GM21526 (cell line): Measurements from ENCODE around the gene NCKAP5L.

Experiments used
- ATAC-seq: cut with Tn5 transposase; IDR thresholded peaks from one replicate; pipeline ENCODE4 v1.9.1; 2021; ENCODE audit warnings: moderate library complexity; ENCODE audit not compliant: unreplicated experiment, low FRiP score

The NCKAP5L gene

DNA sequence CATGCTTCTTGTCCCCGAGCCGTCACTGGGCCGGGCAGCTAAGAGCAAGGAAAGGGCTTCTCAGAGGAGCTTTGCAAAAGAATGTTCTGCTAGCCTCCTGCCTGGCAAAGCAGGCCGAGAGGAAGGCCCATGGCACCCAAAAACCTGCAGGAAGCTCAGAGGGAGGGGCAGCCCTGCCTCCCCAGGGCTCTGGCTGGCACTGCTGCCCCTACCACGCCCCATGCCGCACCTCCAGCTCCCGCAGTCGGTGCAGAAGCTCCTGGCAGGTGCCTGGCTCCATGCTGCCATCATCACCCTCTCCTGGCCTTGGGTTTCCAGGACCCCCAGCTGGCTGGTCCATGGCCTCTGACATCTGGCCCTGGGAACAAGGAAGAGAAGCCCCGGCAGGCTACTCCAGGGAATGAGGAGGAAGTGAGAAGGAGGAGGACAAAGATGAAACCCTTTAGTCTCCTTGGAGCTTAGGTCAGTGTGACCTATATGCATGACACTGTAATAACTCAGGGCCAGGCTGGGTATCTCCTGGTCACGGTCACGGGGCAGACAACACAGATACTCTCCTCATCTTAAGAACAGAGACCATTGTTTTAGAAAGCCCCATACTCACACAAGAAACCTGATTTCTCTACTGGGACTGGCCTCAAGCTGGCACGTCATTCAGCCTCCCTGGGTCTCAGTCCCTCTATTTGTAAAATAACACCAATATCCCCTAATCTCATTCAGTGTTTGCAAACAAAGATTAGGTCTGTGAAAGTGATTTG lies 24.3 kb downstream of the NCKAP5L start:
- no peak for ATAC-seq

DNA sequence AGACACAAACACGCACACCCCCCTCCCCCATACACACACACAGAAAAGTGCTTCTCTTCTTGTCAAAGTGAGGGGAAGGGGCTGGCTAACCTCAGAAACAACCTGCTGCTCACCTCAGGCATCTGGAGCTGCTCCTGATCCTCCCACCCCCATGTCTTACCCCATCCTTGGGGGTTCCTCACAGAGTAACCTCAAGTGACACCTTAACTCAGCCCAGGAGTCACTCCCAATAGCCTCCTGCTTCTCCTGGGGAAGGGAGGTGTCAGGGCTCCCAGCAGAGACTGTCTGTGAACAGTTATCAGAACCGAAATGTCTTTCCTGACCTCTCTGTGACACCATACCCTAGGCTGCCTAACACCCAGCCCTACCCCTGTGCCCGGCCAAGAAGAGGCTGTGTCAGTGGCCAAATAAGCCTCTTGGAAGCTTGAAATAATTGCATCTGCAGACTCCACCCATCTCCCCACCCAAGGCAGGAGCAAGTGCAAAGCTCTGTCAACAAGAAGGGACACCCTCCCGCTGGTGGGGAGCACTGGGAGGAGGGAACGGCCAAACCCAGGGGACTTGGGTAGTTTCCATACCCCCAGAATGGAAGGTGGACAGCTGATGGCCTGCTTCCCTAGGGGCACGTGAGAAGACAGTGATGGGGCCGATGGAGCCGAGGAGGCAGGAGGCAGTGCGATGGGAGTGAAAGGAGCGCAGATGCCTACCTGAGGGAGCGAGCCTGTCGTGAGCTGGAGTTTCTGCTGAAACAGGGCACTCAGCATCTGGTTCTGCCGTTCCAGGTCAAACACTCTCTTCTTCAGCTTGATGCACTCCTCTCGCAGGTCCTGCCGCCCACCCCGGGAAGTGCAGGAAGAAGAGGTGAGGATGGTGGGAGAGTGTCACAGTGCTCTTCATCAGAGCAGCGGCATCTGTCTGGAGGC lies 26.8 kb downstream of the NCKAP5L start:
- no peak for ATAC-seq

DNA sequence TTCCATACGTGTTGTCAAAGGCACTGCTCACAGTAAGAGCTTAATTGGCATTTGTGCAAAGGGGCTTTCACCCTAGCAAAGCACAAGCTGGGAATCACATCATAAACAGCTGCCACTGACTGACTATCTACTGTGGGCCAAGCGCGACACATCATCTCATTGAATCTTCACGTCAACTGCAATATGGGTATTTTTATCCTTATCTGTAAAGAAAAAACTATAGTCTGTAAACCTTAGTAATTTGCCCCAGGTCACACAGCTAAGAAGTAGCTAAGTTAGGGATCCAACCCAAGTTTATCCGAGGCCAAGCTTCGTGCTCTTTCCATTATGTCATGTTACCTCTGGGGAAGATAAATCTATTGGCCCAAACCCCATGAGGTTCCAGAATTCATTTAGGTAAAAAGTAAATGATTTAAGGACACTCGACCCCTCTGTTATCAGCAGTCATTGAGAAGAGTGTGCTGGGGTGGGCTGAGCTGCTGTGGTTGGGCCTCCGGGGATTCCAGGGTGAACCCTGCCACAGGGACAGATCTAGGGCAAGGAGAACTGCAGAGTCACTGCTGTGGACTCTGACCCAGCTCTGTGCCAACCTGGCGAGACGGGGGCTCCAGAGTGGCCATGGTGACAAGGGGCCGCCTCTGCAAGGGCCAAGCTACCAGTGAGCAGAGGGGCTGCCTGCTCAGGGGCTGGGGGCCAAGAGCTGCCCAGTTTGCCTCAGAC lies 27.6 kb downstream of the NCKAP5L start:
- ATAC-seq: no peak

DNA sequence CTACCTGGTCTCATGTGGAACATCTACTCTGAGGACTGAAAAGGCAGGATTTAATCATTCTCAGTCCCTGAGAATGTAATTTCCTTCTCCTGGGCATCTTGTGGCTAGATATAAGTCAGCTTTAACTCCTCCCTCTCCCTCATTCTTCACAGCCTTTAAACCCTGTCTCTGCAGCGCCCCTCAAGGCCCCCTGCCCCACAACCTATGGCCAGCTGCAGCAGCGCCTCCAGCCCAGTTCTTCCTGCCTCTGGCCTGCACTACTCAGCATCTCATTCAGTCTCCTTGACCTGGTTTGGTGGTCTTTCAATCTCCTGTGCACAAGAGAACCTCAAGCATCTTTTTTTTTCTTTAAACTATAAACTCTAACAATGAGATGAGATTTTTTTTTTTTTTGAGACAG lies 29.3 kb downstream of the NCKAP5L start:
- no peak for ATAC-seq

DNA sequence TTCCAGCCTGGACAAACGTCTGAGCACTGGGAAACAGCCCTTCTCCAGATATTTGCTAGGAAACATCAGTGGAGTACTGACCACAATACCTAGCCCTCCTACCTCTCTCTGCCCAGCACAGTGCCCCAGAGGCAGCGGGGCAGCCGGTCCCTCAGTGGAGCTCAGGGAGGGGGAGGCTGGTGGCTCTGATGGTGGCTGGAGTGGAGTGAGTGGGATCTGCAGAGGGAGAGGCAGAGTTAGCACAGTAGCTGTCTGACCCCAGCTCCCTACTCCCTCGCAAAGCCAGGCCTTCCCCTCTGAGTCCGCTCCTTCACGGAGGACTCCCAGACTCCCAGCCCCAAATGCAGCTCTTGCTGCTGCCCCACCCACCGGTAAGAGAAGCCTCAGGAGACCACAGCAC lies 30.0 kb downstream of the NCKAP5L start:
- no peak for ATAC-seq

DNA sequence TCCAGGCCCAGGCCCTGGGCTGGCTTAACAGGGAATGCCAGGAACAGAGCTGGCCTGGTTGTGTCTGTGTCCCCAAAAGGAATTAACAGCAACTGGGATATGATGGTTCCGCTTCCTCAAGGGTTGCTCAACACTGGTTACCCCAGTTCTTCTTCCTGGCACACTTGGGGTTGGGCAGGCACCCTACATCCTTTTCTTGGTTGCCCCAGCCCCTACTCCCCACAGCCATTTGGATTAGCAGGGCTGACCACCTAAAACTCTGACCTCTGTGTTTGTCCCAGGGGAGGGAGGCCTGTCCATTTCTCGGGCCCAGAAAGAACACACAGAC lies 30.8 kb downstream of the NCKAP5L start:
- ATAC-seq: no peak

DNA sequence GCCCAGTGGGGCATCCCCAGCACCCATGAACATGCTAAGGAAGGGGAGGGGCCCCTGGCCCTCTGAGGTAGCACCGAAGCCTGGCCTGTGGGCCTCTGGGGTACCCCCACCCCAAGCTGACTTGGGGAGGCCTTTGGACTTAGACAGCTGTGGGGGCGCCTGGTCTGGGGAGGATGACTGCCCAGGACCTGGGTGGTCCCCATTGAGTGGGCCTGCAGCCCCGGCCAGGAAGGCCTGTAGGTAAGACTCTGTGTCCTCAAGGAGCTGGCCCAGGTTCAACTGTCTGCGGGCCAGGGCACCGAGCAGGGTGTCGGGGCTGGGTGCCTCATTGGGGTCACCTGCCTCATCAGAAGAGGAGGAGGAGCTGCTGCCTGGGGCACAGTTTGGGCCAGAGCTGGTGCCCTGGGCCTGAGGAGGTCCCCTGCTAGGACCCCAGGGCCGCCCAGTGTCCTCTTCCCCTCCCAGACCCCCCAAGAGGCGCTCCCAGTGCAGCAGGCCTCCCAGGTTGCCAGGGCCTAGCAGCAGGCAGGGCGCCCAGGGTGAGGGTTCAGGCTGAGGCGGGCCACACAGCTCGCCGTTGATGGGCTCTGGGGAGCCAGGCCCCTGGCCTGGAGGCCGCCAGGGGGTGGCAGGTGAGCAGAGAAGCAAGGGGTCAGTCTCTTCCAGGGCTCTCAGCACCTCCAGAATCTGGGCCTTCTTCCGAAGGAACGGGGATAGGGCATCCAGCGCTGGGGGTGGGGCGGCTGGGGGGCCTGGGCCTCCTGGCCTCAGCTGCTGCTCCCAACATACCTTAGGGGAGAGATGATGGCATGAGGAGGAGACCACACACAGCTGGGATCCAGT lies 31.4 kb downstream of the NCKAP5L start:
- no peak for ATAC-seq

DNA sequence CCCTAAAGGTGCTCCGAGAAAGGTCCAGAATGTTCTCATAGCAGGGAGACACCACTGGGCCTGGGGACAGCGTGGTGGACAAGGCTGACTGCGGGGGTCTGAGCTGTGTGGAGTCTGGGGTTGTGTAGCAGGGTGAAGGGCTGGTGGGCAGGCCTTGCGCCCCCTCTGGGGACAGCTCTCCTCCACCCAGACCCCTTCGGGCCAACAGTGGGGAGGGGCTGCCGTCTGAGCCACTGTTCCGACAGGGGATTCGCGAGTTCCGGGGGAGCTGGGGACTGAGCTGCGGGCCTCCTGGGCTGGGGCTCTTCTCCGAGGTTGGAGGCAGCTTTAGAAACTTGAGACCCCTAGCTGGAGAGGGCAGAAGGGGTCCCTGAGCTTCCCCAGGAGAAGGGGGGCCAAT lies 32.1 kb downstream of the NCKAP5L start:
- ATAC-seq: no peak

DNA sequence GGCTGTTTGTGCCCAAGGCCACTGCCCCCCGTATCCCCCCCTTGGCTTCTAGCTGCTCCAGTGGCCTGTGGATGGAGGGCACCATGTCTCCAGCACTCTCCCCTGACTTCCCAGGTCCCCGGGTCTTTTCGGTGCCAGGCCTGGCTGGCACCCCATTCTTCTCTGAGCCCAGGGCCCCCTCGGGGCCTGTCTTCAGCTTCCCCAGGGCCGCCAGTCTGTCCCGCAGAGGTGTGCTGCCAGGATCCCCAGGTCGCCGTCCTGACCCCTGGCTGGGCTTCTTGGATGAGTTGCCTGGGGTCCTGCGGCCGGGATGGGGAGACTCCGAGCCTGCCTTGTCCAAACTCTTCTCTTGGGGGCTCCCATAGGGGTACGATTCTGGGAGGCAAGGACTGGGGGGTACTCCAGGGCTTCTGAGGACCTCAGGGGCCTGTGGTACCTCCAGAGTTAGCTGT lies 32.5 kb downstream of the NCKAP5L start:
- ATAC-seq: no peak

DNA sequence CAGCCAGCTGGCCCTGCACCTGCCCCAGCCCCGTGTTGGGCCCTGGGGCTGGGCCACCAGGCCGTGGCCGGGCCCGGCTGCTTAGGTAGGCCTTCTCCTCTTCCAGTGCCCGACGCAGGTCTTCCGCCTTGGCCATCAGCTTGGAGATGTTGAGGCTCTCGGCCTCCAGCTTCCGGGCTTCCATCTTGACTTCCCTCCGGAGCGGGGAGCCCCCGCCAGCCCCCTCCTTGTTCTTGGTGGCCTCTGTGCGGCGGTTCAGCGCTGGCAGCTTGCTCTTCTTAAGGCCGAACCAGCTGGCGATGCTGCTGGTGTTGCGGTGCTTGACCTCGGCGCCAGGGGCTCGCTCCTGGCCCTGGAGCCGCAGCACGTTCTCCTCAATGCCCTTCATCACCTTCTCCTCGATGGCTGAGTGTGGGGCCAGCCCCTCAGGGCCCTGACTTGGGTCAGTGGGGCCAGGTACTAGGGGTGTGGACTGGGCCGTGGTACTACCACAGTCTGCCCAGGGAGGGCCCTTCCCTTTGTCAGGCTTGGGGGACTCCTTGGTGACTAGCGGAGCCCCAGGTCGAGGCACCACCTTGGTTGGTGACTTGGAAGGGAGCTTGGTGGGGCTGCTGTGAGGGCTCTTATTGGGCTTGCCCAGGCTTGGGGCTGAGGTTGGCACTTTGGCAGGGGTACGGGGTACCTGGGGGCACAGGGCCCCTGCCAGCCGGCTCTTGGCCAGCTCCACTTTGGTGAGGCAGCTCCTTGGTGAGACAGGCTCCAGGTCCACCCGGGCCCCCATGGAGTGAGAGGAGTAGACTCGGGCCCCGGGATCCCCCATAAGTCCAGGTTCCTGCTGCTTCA lies 33.2 kb downstream of the NCKAP5L start:
- ATAC-seq: no peak

DNA sequence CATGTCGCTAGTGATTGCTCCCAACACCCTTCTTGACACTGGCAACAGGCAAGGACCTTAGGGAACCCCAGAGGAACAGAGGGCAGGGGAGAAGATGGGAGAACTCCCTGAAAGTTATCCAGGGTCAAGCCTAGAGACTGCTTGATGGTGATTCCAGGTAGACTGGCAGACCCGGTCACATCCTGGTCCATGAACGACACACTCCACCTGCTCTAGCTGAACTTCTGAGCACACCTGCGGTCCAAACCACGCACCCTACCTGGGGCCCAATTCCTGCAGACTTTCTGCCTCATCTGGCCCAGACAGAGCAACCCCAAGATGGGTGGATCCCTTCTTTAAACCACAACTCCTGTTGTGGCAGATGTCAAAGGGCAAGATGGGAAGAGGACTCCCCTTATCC lies 34.2 kb downstream of the NCKAP5L start:
- ATAC-seq: no peak

DNA sequence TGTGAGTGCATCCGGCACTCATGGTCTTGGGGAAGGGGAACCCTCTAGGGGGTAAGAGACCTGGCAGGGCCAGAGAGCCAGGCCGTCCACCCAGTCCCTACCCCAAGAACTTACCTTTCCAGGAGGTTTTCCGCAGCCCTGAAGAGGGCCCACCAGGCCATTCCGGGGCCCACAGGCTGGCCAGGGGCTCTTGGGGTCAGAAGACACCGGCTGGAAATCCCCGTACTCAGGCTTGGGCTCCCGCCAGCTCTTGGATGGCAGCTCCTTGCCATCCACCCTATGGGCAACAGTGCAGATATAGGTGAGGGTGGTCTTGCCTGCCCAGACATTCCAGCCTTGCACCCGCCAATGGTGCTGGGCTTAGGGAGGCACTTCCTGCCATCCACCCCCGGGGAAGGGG lies 34.6 kb downstream of the NCKAP5L start:
- ATAC-seq: no peak

DNA sequence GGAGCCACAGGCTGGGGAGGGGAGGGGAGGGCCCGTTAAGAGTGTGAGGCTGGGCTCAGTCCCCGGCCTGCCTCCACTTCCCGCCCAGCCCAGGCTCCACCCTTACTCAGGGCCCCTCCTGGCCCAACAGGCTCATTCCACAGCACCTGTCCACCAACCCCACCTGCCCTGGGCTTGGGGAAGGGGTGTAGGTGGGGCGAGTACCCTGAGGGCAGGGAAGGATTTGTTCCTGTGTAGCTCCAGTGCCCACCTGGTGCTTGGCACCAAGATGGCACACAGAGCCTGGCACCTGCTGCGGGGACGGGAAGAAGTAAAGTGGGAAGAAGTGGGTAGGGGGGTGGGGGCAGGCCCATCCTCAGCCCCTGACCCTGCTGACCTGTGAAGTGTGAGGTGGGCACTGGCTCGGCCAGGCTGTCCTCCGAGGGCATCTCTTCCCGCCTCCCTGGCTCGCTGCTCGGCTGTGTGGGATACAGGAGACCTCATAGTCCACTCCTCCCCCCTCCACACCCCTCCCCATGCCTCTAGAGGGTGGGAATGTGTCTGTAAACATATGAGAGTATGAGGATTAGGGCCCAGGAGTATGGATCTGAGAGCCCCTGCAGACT lies 35.1 kb downstream of the NCKAP5L start:
- ATAC-seq: no peak

DNA sequence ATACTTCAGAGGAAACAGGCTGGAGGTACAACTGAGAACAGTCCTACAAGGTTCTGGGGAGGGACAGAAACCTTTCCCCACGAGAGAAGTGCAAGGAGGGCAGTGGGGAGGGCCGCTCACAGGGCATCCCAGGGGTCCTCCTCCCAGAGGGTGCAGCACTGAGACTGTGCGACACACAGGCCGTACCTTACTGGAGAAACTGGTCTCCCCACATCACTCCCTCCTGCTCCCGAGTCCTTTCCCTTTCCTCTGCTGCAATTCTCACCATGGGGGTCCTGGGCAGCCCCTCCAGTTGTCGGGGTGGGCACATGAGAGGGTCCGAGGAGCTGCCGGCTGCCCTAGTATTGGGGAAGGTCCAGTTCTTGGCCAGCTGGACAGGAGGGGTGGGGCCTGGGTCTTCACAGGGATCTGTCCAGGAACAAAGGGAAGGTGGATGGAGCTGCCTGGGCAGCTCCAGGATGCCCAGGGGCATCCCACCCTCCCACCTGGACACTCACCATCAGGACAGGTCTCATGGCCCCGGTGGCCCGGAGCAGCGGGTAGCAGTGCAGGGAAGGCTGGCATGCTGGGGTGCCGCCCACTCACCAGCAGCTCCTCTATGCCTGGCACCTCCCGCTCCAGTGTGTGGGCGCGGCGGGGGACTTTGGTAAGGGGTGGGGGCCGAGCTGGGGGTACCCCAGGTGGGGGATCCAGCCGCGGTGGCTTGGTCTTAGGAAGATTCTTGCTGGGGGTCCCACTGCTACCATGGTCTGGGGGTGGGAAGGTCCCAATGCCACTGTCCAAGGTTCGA lies 35.8 kb downstream of the NCKAP5L start:
- no peak for ATAC-seq

DNA sequence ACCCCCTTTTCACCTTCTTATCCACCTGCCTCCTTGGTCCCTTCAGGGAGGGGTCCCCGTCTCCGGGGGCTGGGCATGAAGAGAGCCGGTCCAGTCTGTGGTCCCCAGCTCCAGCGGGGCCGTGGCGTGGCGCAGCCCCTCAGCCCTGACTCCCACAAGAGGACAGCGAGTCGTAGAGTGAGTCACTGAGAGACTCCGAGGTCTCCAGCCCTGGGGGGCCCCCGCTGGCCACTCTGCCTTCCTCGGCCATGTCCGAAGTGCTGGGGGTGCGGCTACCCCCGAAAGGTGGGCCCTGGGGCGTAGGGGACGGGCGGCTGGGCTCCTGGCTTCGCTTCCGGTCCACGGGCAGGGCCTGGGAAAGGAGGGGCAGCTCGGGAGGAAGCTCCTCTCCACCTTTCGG lies 36.5 kb downstream of the NCKAP5L start:
- no peak for ATAC-seq

DNA sequence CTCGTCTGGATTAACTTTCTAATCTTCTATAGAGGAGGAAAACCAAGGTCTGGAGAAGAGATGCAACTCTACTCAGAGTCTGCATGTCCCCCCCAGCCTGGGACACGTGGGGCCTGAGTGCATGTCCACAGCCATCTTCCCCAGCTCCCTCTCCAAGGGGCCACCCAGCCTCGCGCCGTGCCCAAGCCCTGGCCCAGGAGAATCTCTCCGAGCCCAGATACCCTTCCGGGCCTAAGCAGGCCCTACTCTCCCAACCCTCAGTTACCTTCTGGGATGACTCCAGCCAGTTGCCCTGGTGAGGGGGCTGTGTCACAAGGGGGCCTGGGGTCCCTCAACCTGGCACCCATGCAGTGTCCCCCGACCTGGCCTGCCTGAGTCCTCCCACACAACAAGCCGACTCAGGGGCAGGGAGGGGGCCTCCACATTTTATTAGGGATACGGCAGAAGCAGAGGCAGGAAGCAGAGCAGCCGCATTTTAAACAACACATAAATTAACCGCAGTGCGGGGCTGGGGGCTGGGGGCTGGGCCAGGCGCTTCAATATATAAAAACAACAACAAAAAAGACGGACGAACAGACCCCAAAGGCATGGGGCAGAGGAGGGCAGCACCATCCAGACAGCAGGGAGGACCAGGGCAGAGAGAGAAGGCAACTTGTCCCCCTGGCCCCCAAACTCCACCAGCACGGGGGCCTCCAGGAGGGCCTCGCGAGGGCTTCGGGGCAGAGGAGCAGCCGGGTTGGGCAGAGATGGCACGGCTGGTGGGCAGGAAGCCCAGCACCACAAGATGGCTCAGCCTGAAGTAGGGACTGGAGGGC lies 37.3 kb downstream of the NCKAP5L start:
- ATAC-seq: no peak

DNA sequence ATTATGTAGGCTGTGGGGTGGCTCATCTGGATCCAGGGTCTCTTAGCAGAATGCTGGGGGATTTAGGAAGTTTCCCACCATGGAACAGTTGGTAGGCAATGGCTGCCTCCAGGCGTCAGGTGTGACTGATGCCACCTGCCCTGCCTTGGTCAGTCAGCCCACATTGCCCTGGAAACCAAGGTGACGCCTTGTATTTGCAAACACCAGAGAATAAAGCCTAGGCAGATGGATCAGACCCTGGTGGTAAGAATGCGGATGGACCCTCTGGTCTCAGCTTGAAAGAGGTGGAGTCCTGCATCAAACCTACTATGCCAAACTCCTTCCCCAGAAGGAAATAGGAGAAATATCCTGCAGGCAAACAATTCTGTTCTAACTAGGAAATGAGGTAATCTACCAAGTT lies 38.2 kb downstream of the NCKAP5L start:
- ATAC-seq: no peak
